Measurements from ENCODE around the gene ATAD5.

Gene ATAD5

DNA sequence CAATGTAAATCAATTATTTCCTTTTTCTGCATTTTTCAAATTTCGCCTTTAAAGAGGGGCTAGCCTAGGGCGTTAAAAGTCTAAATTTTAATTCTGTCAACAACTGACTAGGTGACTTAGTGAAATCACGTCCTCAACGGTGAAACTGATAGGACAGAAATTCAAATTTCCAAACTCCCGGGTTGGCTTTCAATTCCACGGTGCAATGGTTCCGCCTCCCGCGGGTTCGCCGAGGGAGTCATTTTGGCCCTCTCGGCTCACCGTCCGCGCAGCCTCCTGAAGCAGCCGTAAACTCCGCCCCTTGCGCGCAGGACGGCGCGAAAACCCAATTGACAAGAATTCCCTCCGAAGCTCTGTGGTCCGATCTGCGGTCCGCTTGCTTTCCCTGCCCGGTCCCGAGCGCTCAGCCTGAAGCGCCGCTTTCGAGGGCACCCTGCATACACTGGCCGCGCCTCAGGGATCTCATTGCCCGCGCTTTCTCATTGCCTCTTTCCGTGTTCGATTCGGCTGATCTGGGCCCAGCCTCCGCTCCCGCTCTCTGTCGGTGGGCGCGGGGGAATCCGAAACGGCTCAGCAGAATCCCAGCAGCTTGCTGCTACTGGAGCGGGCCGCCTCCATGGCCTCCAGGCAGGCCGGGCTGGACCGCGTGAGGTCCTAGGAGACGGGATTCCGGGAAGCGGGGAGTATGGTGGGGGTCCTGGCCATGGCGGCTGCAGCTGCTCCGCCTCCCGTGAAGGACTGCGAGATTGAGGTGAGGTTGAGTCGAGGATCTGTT is at the start of gene ATAD5:
TSS of gene ATAD5 (plus strand) at position 304 of the 775 bp plus-strand sequence. CDS start at position 686, 382 bp downstream.
- peak within 1 kb of the TSS; percentile 96 for H3K9ac ChIP-seq (ENCODE audit: low read depth, low read length)

GRCh38 chr17:30782206-30782605 is 49.6 kb upstream of the ATAD5 start:
- peaks cover 74% of the 10 kb centered on the region for H3K36me3 ChIP-seq (ENCODE audit: control insufficient read depth, insufficient read depth, low read length)
- no peak overlapping the region for H3K27ac ChIP-seq (ENCODE audit: low read depth, low read length)
- H3K4me1 ChIP-seq (ENCODE audit: control insufficient read depth, insufficient read depth, low read length), result no peaks in the 10 kb centered on the region
- H3K9me3 ChIP-seq (ENCODE audit: control insufficient read depth, insufficient read depth, low read length), result no peaks in the 10 kb centered on the region
- H3K4me3 ChIP-seq (ENCODE audit: low read depth, low read length), result no peak overlapping the region
- no peak overlapping the region for H3K9ac ChIP-seq (ENCODE audit: low read depth, low read length)
- no peaks in the 10 kb centered on the region for H3K27me3 ChIP-seq (ENCODE audit: control insufficient read depth, insufficient read depth, low read length)

More for the DNA sequence above, at the start of gene ATAD5:
- no peaks in the 10 kb centered on the region for H3K9me3 ChIP-seq (ENCODE audit: control insufficient read depth, insufficient read depth, low read length)
- H3K4me1 ChIP-seq (ENCODE audit: control insufficient read depth, insufficient read depth, low read length), result peaks cover 16% of the 10 kb centered on the region
- H3K4me3 ChIP-seq (ENCODE audit: low read depth, low read length), result peak within 1 kb of the TSS; percentile 94
- H3K36me3 ChIP-seq (ENCODE audit: control insufficient read depth, insufficient read depth, low read length), result peaks cover 21% of the 10 kb centered on the region
- H3K27ac ChIP-seq (ENCODE audit: low read depth, low read length), result peak within 1 kb of the TSS; percentile 97
- H3K27me3 ChIP-seq (ENCODE audit: control insufficient read depth, insufficient read depth, low read length), result no peaks in the 10 kb centered on the region

DNA sequence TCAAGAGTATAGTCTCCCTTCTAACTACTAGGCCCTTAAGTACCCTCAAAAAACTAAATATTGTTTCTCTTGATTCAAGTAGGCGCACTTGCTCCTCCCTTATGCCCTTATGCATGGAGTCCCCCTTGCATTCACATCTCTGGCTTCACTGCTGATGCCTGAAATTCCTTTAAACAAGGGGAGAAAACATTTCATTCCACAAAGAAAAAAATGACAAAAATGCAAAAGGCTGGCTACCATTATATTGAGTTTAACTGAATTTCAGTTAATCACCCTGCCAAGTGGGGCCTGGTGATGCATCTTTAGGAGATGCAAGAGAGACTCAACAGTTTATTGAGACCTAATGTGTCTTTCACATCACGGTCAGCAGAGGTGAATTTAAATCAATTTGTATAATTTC is 42.8 kb upstream of the ATAD5 start:
- H3K27me3 ChIP-seq (ENCODE audit: control insufficient read depth, insufficient read depth, low read length), result no peaks in the 10 kb centered on the region
- no peaks in the 10 kb centered on the region for H3K4me1 ChIP-seq (ENCODE audit: control insufficient read depth, insufficient read depth, low read length)
- H3K27ac ChIP-seq (ENCODE audit: low read depth, low read length), result no peak overlapping the region
- H3K9ac ChIP-seq (ENCODE audit: low read depth, low read length), result no peak overlapping the region
- H3K36me3 ChIP-seq (ENCODE audit: control insufficient read depth, insufficient read depth, low read length), result peaks cover 84% of the 10 kb centered on the region
- no peak overlapping the region for H3K4me3 ChIP-seq (ENCODE audit: low read depth, low read length)
- no peaks in the 10 kb centered on the region for H3K9me3 ChIP-seq (ENCODE audit: control insufficient read depth, insufficient read depth, low read length)

GRCh38 chr17:30790279-30790678 is 41.5 kb upstream of the ATAD5 start:
- Histone ChIP-seq H3K36me3 (ENCODE audit: control insufficient read depth, insufficient read depth, low read length) (peaks cover 85% of the 10 kb centered on the region), H3K9me3 (ENCODE audit: control insufficient read depth, insufficient read depth, low read length) (no peaks in the 10 kb centered on the region), H3K27ac (ENCODE audit: low read depth, low read length) (no peak overlapping the region), H3K4me1 (ENCODE audit: control insufficient read depth, insufficient read depth, low read length) (no peaks in the 10 kb centered on the region), H3K27me3 (ENCODE audit: control insufficient read depth, insufficient read depth, low read length) (no peaks in the 10 kb centered on the region), H3K4me3 (ENCODE audit: low read depth, low read length) (no peak overlapping the region), H3K9ac (ENCODE audit: low read depth, low read length) (no peak overlapping the region)

GRCh38 chr17:30793282-30793977 is 38.3 kb upstream of the ATAD5 start:
- H3K27ac ChIP-seq (ENCODE audit: low read depth, low read length), result no peak overlapping the region
- peaks cover 82% of the 10 kb centered on the region for H3K36me3 ChIP-seq (ENCODE audit: control insufficient read depth, insufficient read depth, low read length)
- H3K9ac ChIP-seq (ENCODE audit: low read depth, low read length), result no peak overlapping the region
- H3K4me1 ChIP-seq (ENCODE audit: control insufficient read depth, insufficient read depth, low read length), result no peaks in the 10 kb centered on the region
- H3K27me3 ChIP-seq (ENCODE audit: control insufficient read depth, insufficient read depth, low read length), result no peaks in the 10 kb centered on the region
- no peak overlapping the region for H3K4me3 ChIP-seq (ENCODE audit: low read depth, low read length)
- H3K9me3 ChIP-seq (ENCODE audit: control insufficient read depth, insufficient read depth, low read length), result no peaks in the 10 kb centered on the region

GRCh38 chr17:30794372-30794771 is 37.4 kb upstream of the ATAD5 start:
- Histone ChIP-seq H3K27me3 (ENCODE audit: control insufficient read depth, insufficient read depth, low read length) (no peaks in the 10 kb centered on the region), H3K27ac (ENCODE audit: low read depth, low read length) (no peak overlapping the region), H3K4me1 (ENCODE audit: control insufficient read depth, insufficient read depth, low read length) (no peaks in the 10 kb centered on the region), H3K36me3 (ENCODE audit: control insufficient read depth, insufficient read depth, low read length) (peaks cover 76% of the 10 kb centered on the region), H3K4me3 (ENCODE audit: low read depth, low read length) (no peak overlapping the region), H3K9ac (ENCODE audit: low read depth, low read length) (no peak overlapping the region), H3K9me3 (ENCODE audit: control insufficient read depth, insufficient read depth, low read length) (no peaks in the 10 kb centered on the region)

DNA sequence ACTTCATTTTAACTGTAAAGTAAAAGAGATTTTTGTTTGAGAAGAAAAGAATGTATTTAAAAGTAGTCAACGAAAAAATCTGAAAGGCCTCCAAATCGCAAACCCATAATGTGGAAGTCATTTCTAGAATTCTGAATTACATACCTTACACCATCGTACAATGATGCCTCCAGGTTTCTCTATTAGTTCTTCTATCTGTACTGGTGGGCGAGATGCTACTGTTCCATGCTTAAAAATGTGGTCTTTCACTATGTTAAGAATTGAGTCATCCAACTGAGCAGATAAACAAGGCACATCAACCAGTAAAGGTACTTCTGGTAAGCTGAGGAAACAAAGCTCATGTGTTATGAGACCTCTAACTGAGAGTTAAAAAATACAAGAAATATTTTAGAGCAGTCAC is 35.8 kb upstream of the ATAD5 start:
- Histone ChIP-seq H3K9me3 (ENCODE audit: control insufficient read depth, insufficient read depth, low read length) (no peaks in the 10 kb centered on the region), H3K27ac (ENCODE audit: low read depth, low read length) (no peak overlapping the region), H3K36me3 (ENCODE audit: control insufficient read depth, insufficient read depth, low read length) (peaks cover 71% of the 10 kb centered on the region), H3K4me1 (ENCODE audit: control insufficient read depth, insufficient read depth, low read length) (no peaks in the 10 kb centered on the region), H3K4me3 (ENCODE audit: low read depth, low read length) (no peak overlapping the region), H3K27me3 (ENCODE audit: control insufficient read depth, insufficient read depth, low read length) (no peaks in the 10 kb centered on the region), H3K9ac (ENCODE audit: low read depth, low read length) (no peak overlapping the region)

DNA sequence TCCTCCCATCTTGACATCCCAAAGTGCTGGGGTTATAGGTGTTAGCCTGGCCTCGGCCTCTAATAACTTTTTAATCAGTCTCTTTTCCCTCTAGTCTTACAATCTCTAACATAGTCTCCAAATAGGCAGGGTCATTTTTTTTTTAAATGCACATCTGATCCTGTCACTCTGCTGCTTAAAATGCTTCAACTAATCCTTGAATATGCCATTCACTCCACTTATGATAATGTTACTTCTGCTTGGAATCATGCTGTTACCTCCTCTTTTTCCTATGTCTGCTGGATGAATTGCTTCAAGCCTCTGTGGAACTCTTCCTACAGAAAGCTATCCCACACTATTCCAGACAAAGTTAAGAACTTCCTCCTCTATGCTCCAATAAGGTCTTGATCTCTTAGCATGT is 30.1 kb upstream of the ATAD5 start:
- Histone ChIP-seq H3K27ac (ENCODE audit: low read depth, low read length) (no peak overlapping the region), H3K36me3 (ENCODE audit: control insufficient read depth, insufficient read depth, low read length) (peaks cover 60% of the 10 kb centered on the region), H3K9me3 (ENCODE audit: control insufficient read depth, insufficient read depth, low read length) (no peaks in the 10 kb centered on the region), H3K4me3 (ENCODE audit: low read depth, low read length) (no peak overlapping the region), H3K4me1 (ENCODE audit: control insufficient read depth, insufficient read depth, low read length) (peaks cover 5% of the 10 kb centered on the region), H3K9ac (ENCODE audit: low read depth, low read length) (no peak overlapping the region), H3K27me3 (ENCODE audit: control insufficient read depth, insufficient read depth, low read length) (no peaks in the 10 kb centered on the region)

DNA sequence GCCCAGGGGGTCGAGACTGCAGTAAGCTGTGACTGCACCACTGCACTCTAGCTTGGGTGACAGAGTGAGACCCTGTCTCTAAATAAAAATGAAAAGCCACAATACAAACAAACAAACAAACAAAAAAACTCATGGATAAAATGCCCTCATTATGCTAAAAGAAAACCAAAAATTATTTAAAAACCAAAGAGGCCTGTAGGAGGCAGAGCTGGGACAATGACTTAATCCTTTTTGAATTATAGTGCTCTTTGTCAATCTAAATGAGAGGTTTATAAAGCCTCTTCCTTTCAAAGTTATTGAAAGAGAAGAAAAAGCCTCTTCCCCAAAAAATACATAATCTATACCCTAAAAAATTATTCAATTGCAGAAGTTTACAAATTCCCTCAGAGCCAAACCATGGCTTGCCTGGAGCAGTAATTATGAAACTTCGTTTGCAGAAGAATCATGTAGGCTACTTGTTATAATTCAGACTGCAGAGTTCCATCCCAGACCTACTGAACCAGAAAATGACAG is 25.8 kb upstream of the ATAD5 start:
- H3K27me3 ChIP-seq (ENCODE audit: control insufficient read depth, insufficient read depth, low read length), result no peaks in the 10 kb centered on the region
- peaks cover 11% of the 10 kb centered on the region for H3K4me1 ChIP-seq (ENCODE audit: control insufficient read depth, insufficient read depth, low read length)
- no peak overlapping the region for H3K9ac ChIP-seq (ENCODE audit: low read depth, low read length)
- H3K9me3 ChIP-seq (ENCODE audit: control insufficient read depth, insufficient read depth, low read length), result no peaks in the 10 kb centered on the region
- H3K27ac ChIP-seq (ENCODE audit: low read depth, low read length), result peak overlapping the region; percentile 59
- peaks cover 44% of the 10 kb centered on the region for H3K36me3 ChIP-seq (ENCODE audit: control insufficient read depth, insufficient read depth, low read length)
- no peak overlapping the region for H3K4me3 ChIP-seq (ENCODE audit: low read depth, low read length)

- Histone ChIP-seq H3K9ac (ENCODE audit: low read depth, low read length) (no peak overlapping the region), H3K27me3 (ENCODE audit: control insufficient read depth, insufficient read depth, low read length) (no peaks in the 10 kb centered on the region), H3K36me3 (ENCODE audit: control insufficient read depth, insufficient read depth, low read length) (peaks cover 26% of the 10 kb centered on the region), H3K9me3 (ENCODE audit: control insufficient read depth, insufficient read depth, low read length) (no peaks in the 10 kb centered on the region), H3K4me3 (ENCODE audit: low read depth, low read length) (no peak overlapping the region), H3K27ac (ENCODE audit: low read depth, low read length) (no peak overlapping the region), H3K4me1 (ENCODE audit: control insufficient read depth, insufficient read depth, low read length) (peaks cover 11% of the 10 kb centered on the region)
These were observed 23.9 kb upstream of the ATAD5 start for GRCh38 chr17:30807896-30808295.

DNA sequence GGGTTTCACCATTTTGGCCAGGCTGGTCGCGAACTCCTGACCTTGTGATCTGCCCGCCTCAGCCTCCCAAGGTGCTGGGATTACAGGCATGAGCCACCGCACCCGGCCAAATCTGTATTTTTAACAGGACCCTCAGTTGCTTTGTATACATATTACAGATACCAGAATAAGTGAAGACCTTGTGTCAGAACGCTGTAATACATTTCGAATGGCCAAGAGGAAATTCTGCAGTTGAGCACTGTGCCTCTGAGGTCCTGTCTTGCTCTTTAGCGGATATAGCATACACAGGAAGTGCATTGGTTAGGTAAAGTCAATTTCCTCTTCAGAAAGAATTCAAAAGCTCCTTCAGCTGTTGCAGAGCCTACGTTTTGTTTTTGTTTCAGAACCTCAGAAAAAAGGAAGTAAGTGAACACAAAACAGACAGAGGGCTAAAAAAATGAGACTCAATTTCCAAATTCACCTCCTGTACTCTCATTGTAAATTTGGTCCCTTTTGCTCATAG is 22.9 kb upstream of the ATAD5 start:
- Histone ChIP-seq H3K4me1 (ENCODE audit: control insufficient read depth, insufficient read depth, low read length) (peaks cover 11% of the 10 kb centered on the region), H3K9ac (ENCODE audit: low read depth, low read length) (no peak overlapping the region), H3K27me3 (ENCODE audit: control insufficient read depth, insufficient read depth, low read length) (no peaks in the 10 kb centered on the region), H3K9me3 (ENCODE audit: control insufficient read depth, insufficient read depth, low read length) (no peaks in the 10 kb centered on the region), H3K36me3 (ENCODE audit: control insufficient read depth, insufficient read depth, low read length) (peaks cover 16% of the 10 kb centered on the region), H3K27ac (ENCODE audit: low read depth, low read length) (no peak overlapping the region), H3K4me3 (ENCODE audit: low read depth, low read length) (no peak overlapping the region)
